ENCODE data around the gene HOXD10.

Gene HOXD10

GRCh38 chr2:176156807-176157498, 40.4 kb downstream of the HOXD10 start, which contains the start of gene HOXD3:
TSS of gene HOXD3 (plus strand) at chr2:176157307. CDS start at chr2:176169115, 11,808 bp downstream.
- no peak for TF ChIP-seq CTCF (IDR thresholded peaks at IDR 0.05; ENCODE audit: low read depth, low read length)
- peak within 1 kb of the TSS; percentile 32 for H3K4me3 ChIP-seq (ENCODE audit: low read depth, low read length)
- no peak for DNase-seq (ENCODE audit: low read depth, low spot score)
- in situ Hi-C loops (cut with HindIII; ENCODE audit: low sequenced_read_pairs), result no loop called here

GRCh38 chr2:176157499-176158185, 41.1 kb downstream of the HOXD10 start:
- in situ Hi-C loops (cut with HindIII; ENCODE audit: low sequenced_read_pairs), result no loop called here
- TF ChIP-seq CTCF (IDR thresholded peaks at IDR 0.05; ENCODE audit: low read depth, low read length), result no peak
- no peak for DNase-seq (ENCODE audit: low read depth, low spot score)
- H3K4me3 ChIP-seq (ENCODE audit: low read depth, low read length), result peak overlapping the region; percentile 32

- DNase-seq (ENCODE audit: low read depth, low spot score), result no peak
- no peak for TF ChIP-seq CTCF (IDR thresholded peaks at IDR 0.05; ENCODE audit: low read depth, low read length)
- in situ Hi-C loops (cut with HindIII; ENCODE audit: low sequenced_read_pairs), result no loop called here
These were observed 41.6 kb downstream of the HOXD10 start for GRCh38 chr2:176158186-176158591.

GRCh38 chr2:176158855-176159662, 42.5 kb downstream of the HOXD10 start:
- no peak for TF ChIP-seq CTCF (IDR thresholded peaks at IDR 0.05; ENCODE audit: low read depth, low read length)
- in situ Hi-C loops (cut with HindIII; ENCODE audit: low sequenced_read_pairs), result no loop called here
- no peak overlapping the region for H3K4me3 ChIP-seq (ENCODE audit: low read depth, low read length)
- no peak for DNase-seq (ENCODE audit: low read depth, low spot score)

More at GRCh38 chr2:176158186-176158591, 41.6 kb downstream of the HOXD10 start:
- H3K4me3 ChIP-seq (ENCODE audit: low read depth, low read length), result peak overlapping the region; percentile 32

- TF ChIP-seq CTCF (IDR thresholded peaks at IDR 0.05; ENCODE audit: low read depth, low read length), result no peak
- H3K4me3 ChIP-seq (ENCODE audit: low read depth, low read length), result no peak overlapping the region
- in situ Hi-C loops (cut with HindIII; ENCODE audit: low sequenced_read_pairs), result no loop called here
- no peak for DNase-seq (ENCODE audit: low read depth, low spot score)
These were observed 43.2 kb downstream of the HOXD10 start for GRCh38 chr2:176159663-176160250.
